IMR-90 (cell line): ENCODE data around the gene GSG1L. TPM values are rescaled to one million over a fixed set of nuclear protein-coding genes. Genes with fewer than 3 reads are reported as not detected.

Source experiments
- ATAC-seq: fragments of 200-7000 bp; cut with Tn5 transposase; 2 replicates; pipeline ENCODE4 v1.9.1; 2020; ENCODE audit warnings: low read depth, mild to moderate bottlenecking, moderate library complexity
- BruUV-seq: library from RNA; stranded (reverse); fragments of 400-500 nt; replicated peaks from 2 replicates; lab custom pipeline; 2021; lab: Mats Ljungman, UMichigan
- CTCF ChIA-PET: fragments of 300-600 bp; formaldehyde crosslinking; extraction: SDS; loops from one replicate; lab custom pipeline; 2021; ENCODE audit warnings: antibody characterized with exemption; lab: Yijun Ruan, JAX
- POLR2A ChIA-PET: fragments of 300-600 bp; sonication (Branson Sonifier 250); formaldehyde crosslinking; loops from one replicate; lab custom pipeline; 2022; ENCODE audit warnings: antibody characterized with exemption; ENCODE audit not compliant: unreplicated experiment; lab: Charles Lee
- DNase-seq: peaks from one replicate; pipeline ENCODE4 v3.0.0; 2013
- H2AFZ ChIP-seq: replicated peaks from 2 replicates; pipeline ENCODE3; 2013; ENCODE audit warnings: low read length, mild to moderate bottlenecking; ENCODE audit not compliant: poor library complexity
- H2AK5ac ChIP-seq: 2 replicates; pipeline ENCODE4 v1.6.1; 2013; ENCODE audit warnings: low read depth, low read length, inconsistent platforms
- H2AK9ac ChIP-seq: replicated peaks from 2 replicates; pipeline ENCODE3; 2013; ENCODE audit warnings: mild to moderate bottlenecking, low read depth, low read length, moderate library complexity; ENCODE audit not compliant: poor library complexity
- H2BK120ac ChIP-seq: 2 replicates; pipeline ENCODE4 v1.6.1; 2013; ENCODE audit warnings: low read depth, low read length, inconsistent platforms
- H2BK15ac ChIP-seq: 3 replicates; pipeline ENCODE4 v1.6.1; 2013; ENCODE audit warnings: low read depth, low read length, inconsistent platforms
- H2BK20ac ChIP-seq: 2 replicates; pipeline ENCODE4 v1.6.1; 2013; ENCODE audit warnings: low read depth, mild to moderate bottlenecking, inconsistent platforms, low read length, moderate library complexity
- H2BK5ac ChIP-seq: 2 replicates; pipeline ENCODE4 v1.6.1; 2013; ENCODE audit warnings: mild to moderate bottlenecking, low read depth, low read length, inconsistent platforms; ENCODE audit not compliant: poor library complexity, severe bottlenecking
- H3K14ac ChIP-seq: replicated peaks from 2 replicates; pipeline ENCODE4 v1.6.1; 2013; ENCODE audit warnings: low read depth, low read length, inconsistent platforms
- H3K18ac ChIP-seq: 2 replicates; pipeline ENCODE4 v1.6.1; 2013; ENCODE audit warnings: low read depth, low read length, control low read depth
- H3K23ac ChIP-seq: 2 replicates; pipeline ENCODE4 v1.6.1; 2013; ENCODE audit warnings: low read depth, low read length, inconsistent platforms
- H3K27ac ChIP-seq: 2 replicates; pipeline ENCODE4 v1.5.1; 2013; ENCODE audit warnings: mild to moderate bottlenecking, control low read depth, low read length; ENCODE audit not compliant: insufficient read depth
- H3K27me3 ChIP-seq: 2 replicates; pipeline ENCODE4 v1.6.1; 2013; ENCODE audit warnings: low read length; ENCODE audit not compliant: control insufficient read depth, insufficient read depth
- H3K36me3 ChIP-seq: 2 replicates; pipeline ENCODE4 v1.6.1; 2013; ENCODE audit warnings: low read length, mixed read lengths; ENCODE audit not compliant: control insufficient read depth, insufficient read depth
- H3K4ac ChIP-seq: 2 replicates; pipeline ENCODE4 v1.6.1; 2013; ENCODE audit warnings: low read depth, low read length, inconsistent platforms
- H3K4me1 ChIP-seq: 2 replicates; pipeline ENCODE4 v1.6.1; 2013; ENCODE audit warnings: low read length, mixed read lengths; ENCODE audit not compliant: control insufficient read depth, insufficient read depth
- H3K4me2 ChIP-seq: 2 replicates; pipeline ENCODE4 v1.6.1; 2013; ENCODE audit warnings: low read depth, mild to moderate bottlenecking, control low read depth, low read length, moderate library complexity
- H3K4me3 ChIP-seq: 2 replicates; pipeline ENCODE4 v1.5.1; 2013; ENCODE audit warnings: low read depth, mild to moderate bottlenecking, control low read depth, low read length, moderate library complexity; ENCODE audit not compliant: insufficient read depth
- H3K56ac ChIP-seq: 2 replicates; pipeline ENCODE4 v1.6.1; 2013; ENCODE audit warnings: low read length, inconsistent platforms; ENCODE audit not compliant: insufficient read depth; ENCODE audit errors: extremely low read depth
- H3K79me1 ChIP-seq, 2 experiments: 2 replicates each; pipeline ENCODE4 v1.6.1; 2013; ENCODE audit warnings: low read length in 2 of 2, inconsistent platforms in 1 of 2, low read depth in 1 of 2
- H3K9ac ChIP-seq: 2 replicates; pipeline ENCODE4 v1.6.1; 2013; ENCODE audit warnings: low read depth, low read length, control low read depth
- H3K9me1 ChIP-seq: 2 replicates; pipeline ENCODE4 v1.6.1; 2013; ENCODE audit warnings: low read length, inconsistent platforms; ENCODE audit not compliant: insufficient read depth
- H3K9me3 ChIP-seq: 2 replicates; pipeline ENCODE4 v1.6.1; 2013; ENCODE audit warnings: low read length; ENCODE audit not compliant: control insufficient read depth, insufficient read depth
- H4K20me1 ChIP-seq: 2 replicates; pipeline ENCODE4 v1.6.1; 2013; ENCODE audit warnings: low read length, inconsistent platforms; ENCODE audit not compliant: insufficient read depth
- H4K5ac ChIP-seq: 2 replicates; pipeline ENCODE4 v1.6.1; 2013; ENCODE audit warnings: mild to moderate bottlenecking, low read depth, low read length, control low read depth
- H4K8ac ChIP-seq, 2 experiments: 2 replicates each; pipeline ENCODE4 v1.6.1; 2013; ENCODE audit warnings: low read depth in 2 of 2, low read length in 2 of 2, control low read depth in 1 of 2, inconsistent platforms in 1 of 2
- H4K91ac ChIP-seq: 2 replicates; pipeline ENCODE4 v1.6.1; 2013; ENCODE audit warnings: low read depth, low read length, inconsistent platforms; ENCODE audit not compliant: insufficient read depth
- BHLHE40 ChIP-seq: fragments of 150-350 bp; IDR thresholded peaks from 2 replicates; pipeline ENCODE4 v1.6.1; 2016; ENCODE audit warnings: mild to moderate bottlenecking, low read depth, low read length
- CEBPB ChIP-seq: IDR thresholded peaks from 2 replicates; pipeline ENCODE4 v1.6.1; 2012; ENCODE audit warnings: low read depth, low read length, improper control_type of control experiment
- CTCF ChIP-seq: conservative IDR thresholded peaks from 2 replicates; pipeline ENCODE4 v1.5.1; 2012; ENCODE audit warnings: mild to moderate bottlenecking, low read depth, low read length, improper control_type of control experiment
- ELK1 ChIP-seq: fragments of 150-350 bp; IDR thresholded peaks from 2 replicates; pipeline ENCODE4 v1.6.1; 2016; ENCODE audit warnings: low read depth, mild to moderate bottlenecking, low read length, moderate library complexity, borderline replicate concordance
- FOS ChIP-seq: fragments of 150-350 bp; IDR thresholded peaks from 2 replicates; pipeline ENCODE4 v1.6.1; 2016; ENCODE audit warnings: low read depth, low read length
- MAFK ChIP-seq: IDR thresholded peaks from 2 replicates; pipeline ENCODE4 v1.6.1; 2012; ENCODE audit warnings: low read depth, low read length, improper control_type of control experiment
- MAZ ChIP-seq: IDR thresholded peaks from 2 replicates; pipeline ENCODE4 v1.6.1; 2012; ENCODE audit warnings: low read depth, mild to moderate bottlenecking, low read length, improper control_type of control experiment, moderate library complexity, borderline replicate concordance
- MXI1 ChIP-seq: IDR thresholded peaks from 2 replicates; pipeline ENCODE4 v1.6.1; 2012; ENCODE audit warnings: low read depth, mild to moderate bottlenecking, low read length, moderate library complexity, borderline replicate concordance
- NFE2L2 ChIP-seq: fragments of 150-350 bp; IDR thresholded peaks from 2 replicates; pipeline ENCODE4 v1.6.1; 2016; ENCODE audit warnings: low read depth, mild to moderate bottlenecking, low read length
- POLR2A ChIP-seq: IDR thresholded peaks from 2 replicates; pipeline ENCODE4 v1.6.1; 2012; ENCODE audit warnings: mild to moderate bottlenecking, low read depth, low read length
- RAD21 ChIP-seq: IDR thresholded peaks from 2 replicates; pipeline ENCODE4 v1.6.1; 2012; ENCODE audit warnings: low read length, improper control_type of control experiment
- RCOR1 ChIP-seq: IDR thresholded peaks from 2 replicates; pipeline ENCODE4 v1.6.1; 2012; ENCODE audit warnings: mild to moderate bottlenecking, low read length, improper control_type of control experiment; ENCODE audit not compliant: insufficient replicate concordance
- RFX5 ChIP-seq: IDR thresholded peaks from 2 replicates; pipeline ENCODE4 v1.8.0; 2012; ENCODE audit warnings: low read depth, mild to moderate bottlenecking, low read length, moderate library complexity
- SMC3 ChIP-seq: fragments of 150-350 bp; IDR thresholded peaks from 2 replicates; pipeline ENCODE4 v1.6.1; 2016; ENCODE audit warnings: low read depth, mild to moderate bottlenecking, antibody characterized with exemption, low read length, moderate library complexity
- WGBS, 2 experiments: methylation state at CpG; one replicate each; pipeline versions ENCODE4 v1.1.5 to v1.1.7; 2013; ENCODE audit warnings: missing lambda C conversion rate in 2 of 2; ENCODE audit not compliant: insufficient read length in 1 of 2; ENCODE audit errors: extremely low coverage in 2 of 2; 5-methylcytosine and 5-hydroxymethylcytosine counted together
- dilution Hi-C: fragments of 300-500 bp; cut with HindIII; formaldehyde crosslinking; loops from one replicate; pipeline ENCODE4 v1.14.3; 2018; ENCODE audit warnings: low sequenced_read_pairs; ENCODE audit not compliant: unreplicated experiment
- in situ Hi-C: fragments of 300-500 bp; cut with MboI; formaldehyde crosslinking; loops from 3 replicates; pipeline ENCODE4 v1.14.3; 2019; ENCODE audit warnings: low sequenced_read_pairs, inconsistent platforms, mixed read lengths
- intact Hi-C: fragments of 100-400 bp; cut with micrococcal nuclease; formaldehyde crosslinking; loops from 2 replicates; pipeline ENCODE4 v1.10.0; 2022
- polyA plus RNA-seq, 3 experiments: library from polyadenylated mRNA; depleted of rRNA; stranded (reverse); fragments of >200 nt; gene quantifications; 2 replicates each; pipeline ENCODE4 v1.2.3, GENCODE V29; 2012; ENCODE audit warnings: low replicate concordance in 1 of 3
- total RNA-seq: library from RNA; depleted of rRNA; stranded (reverse); fragments of >200 nt; gene quantifications from 2 replicates; pipeline ENCODE4 v1.2.3, GENCODE V29; 2012
- TF ChIP-seq, protein P1 (sequence below): fragments of 150-350 bp; IDR thresholded peaks from 2 replicates; pipeline ENCODE4 v1.6.1; 2017; ENCODE audit warnings: mild to moderate bottlenecking, antibody characterized with exemption, low read length, low read depth

GSG1L gene
- total and polyA plus RNA-seq, 2 of the 4 experiments (the other 2 are of a cell fraction) = not detected

- Histone ChIP-seq H3K4me2 (no peak overlapping the region), H3K23ac (no peak overlapping the region), H3K4ac (no peak overlapping the region), H3K4me1 (peaks cover 2% of the 10 kb centered on the region; the same call in 1 of the 2 replicates), H3K18ac (no peak overlapping the region), H3K14ac (no peak overlapping the region), H4K20me1 (no peaks in the 10 kb centered on the region), H3K4me3 (no peak overlapping the region), H3K79me1 (no peaks in the 10 kb centered on the region), H4K8ac (no peak overlapping the region), H3K27me3 (no peaks in the 10 kb centered on the region), H4K5ac (no peak overlapping the region), H2AK9ac (no peak overlapping the region), H2AK5ac (no peak overlapping the region), H3K56ac (no peak overlapping the region), H3K36me3 (peaks cover 15% of the 10 kb centered on the region), H2BK5ac (no peak overlapping the region), H2AFZ (no peak overlapping the region), H3K27ac (no peak overlapping the region), H4K91ac (no peak overlapping the region), H2BK120ac (no peak overlapping the region), H3K9me1 (peaks cover 3% of the 10 kb centered on the region; the same call in 1 of the 2 replicates), H3K9me3 (no peaks in the 10 kb centered on the region), H3K9ac (no peak overlapping the region), H2BK15ac (no peak overlapping the region), H2BK20ac (no peak overlapping the region)
- POLR2A ChIA-PET = no interaction called here
- in situ Hi-C loops (no loop called here), dilution Hi-C loops (no loop called here), intact Hi-C loops (no loop called here)
- CTCF ChIA-PET = interaction anchor here (0.6 kb wide), 1 partner anchor 1957 kb away, joined by 3 read pairs; no protein-coding TSS in a partner anchor
- ATAC-seq (no peak), DNase-seq (no peak)
- 91% methylated on average over 4 of the region's 17 CpGs; no CpG with 5 or more reads in 1 of the 2 experiments for WGBS, 2 experiments
- no TSS peak for BruUV-seq
- TF ChIP-seq, protein P1, sequence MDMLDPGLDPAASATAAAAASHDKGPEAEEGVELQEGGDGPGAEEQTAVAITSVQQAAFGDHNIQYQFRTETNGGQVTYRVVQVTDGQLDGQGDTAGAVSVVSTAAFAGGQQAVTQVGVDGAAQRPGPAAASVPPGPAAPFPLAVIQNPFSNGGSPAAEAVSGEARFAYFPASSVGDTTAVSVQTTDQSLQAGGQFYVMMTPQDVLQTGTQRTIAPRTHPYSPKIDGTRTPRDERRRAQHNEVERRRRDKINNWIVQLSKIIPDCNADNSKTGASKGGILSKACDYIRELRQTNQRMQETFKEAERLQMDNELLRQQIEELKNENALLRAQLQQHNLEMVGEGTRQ = no peak
- TF ChIP-seq RCOR1 (no peak), SMC3 (no peak), RAD21 (no peak), NFE2L2 (no peak), RFX5 (no peak), FOS (no peak), BHLHE40 (no peak), MAZ (no peak), CTCF (no peak), ELK1 (no peak), MAFK (no peak), POLR2A (no peak), MXI1 (no peak), CEBPB (no peak)
Measured at GRCh38 chr16:27739606-27740357, 323.7 kb downstream of the GSG1L start.
